Measurements from ENCODE around the gene PBX3.
"Not testable (repeated sequence)": the region's sequence is repeated elsewhere in the genome, so short reads cannot be mapped to it uniquely, and the experiment has no call there.

The PBX3 gene

DNA sequence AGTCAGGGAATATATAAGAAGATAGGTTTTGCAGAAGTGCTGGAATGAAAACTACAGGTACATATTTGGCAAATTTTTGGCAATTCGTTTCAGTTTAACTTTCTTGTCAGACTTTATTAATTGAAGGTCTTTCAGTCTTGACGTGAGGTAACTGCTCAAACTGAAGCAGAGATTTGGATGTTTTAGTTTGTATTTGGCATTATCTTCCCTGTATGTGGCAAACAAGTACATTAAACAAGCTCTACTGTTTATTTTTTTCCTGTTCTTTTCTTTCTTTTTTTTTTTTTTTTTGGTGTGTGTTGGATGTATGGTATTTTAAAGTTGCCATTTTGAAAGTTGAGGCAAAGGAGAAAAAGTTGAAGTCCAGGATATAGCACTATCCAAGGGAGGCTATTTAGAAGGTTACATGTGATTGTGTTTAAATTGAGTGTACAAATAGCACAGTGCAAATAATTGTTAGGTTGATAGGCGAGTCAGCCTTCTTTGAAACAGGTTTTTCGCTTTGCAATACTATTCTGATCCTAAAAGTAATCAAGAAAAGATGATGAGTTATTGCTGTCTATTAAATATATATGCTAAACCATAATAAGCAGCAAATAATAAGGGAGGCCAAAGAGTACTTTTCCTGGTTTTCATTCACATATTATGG is 2.2 kb downstream of the PBX3 start:
- no peak for DNase-seq (ENCODE audit: low spot score)

DNA sequence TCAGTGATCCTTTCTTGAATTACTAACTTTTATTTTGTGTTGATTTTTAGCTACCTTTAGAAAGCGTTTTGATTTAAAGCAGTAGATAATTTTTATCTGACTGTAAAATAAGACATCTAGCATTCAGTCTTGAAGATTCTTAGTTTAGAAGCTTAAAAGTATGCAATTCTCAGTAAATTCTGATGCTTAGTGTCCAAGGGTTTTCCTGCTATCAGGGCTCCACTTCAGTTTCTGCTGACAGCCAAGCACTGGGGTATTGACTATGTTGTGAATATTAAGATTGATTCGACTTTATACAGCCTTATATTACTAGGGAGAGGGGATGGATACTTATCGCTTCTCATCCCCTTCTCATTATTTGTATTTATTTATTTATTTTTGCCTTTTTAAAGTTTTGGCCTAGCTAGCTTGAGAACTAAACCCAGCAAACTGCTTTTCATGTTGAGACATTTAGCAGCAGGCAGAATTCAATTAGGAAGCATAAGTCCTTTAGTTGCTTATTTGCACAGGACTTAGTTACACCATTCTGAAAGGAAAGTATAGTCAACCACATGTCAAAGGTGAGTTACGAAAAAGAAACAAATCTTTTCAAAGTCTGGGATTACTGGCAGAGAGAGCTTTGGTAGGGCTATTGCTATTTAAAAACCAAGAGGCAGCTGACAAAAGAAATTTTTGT is 2.9 kb downstream of the PBX3 start:
- DNase-seq (ENCODE audit: low spot score) = no peak

DNA sequence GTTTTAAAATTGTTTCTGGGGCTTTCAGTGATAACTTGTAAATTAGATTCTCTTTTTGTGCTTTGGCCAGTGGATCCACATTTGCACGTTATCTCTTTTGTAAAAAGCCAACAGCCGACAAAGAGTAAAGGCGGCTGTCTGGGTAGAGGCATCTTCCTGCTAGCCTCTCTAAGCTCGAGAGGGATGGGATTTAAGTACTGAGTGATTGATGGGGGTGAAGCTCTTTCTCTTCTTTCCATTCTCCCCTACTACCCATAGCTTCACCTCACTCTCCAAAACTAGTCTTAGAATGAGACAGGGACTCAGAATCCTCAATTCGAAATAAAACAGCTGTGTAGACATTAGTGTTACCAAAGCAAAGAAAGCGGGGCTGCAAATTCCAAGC is 3.4 kb downstream of the PBX3 start:
- DNase-seq (ENCODE audit: low spot score) = no peak

DNA sequence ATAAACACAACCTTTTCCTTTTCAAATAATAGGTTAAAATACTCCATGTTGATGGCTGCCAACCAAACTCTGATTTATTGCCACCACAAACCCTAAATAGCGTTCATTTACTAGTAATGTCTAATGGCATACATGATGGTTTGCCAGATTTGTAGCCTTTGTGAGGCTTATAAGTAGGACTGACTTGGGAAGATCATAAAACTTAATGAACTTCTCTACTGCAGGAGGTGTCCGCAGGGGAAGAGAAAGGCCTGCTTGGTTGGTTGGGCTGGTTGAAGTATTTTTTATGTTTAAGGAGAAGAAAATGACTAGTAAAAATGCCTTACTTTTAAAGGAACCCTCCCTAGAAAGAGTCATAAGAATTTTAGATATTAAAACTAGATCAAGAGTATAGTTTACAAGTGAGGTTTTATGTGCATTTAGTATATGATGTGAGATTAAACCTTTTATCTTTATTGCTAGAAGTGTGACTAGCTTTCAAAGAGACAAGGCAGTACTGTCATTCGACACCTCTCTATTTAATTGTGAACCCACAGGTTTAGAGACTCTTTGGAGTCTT is 5.0 kb downstream of the PBX3 start:
- DNase-seq (ENCODE audit: low spot score) = no peak

DNA sequence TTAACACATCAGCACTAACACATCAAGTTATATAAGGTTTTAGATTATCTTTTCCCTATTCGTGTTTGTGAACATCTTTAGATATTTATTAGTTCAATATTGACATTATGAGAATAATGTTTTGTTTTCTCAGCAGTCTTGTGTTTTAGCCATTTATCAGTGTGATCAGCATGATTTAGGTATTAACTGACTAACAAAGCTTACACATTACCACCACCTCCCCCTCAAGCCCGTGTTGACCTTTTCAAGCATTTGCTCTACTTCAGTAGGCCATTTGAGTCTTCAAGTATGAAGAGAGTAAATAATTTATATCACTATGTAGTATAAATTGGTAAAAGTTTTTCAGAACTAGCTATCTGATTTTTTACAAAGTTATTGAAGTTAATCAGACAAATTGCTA is 6.9 kb downstream of the PBX3 start:
- no peak for DNase-seq (ENCODE audit: low spot score)

DNA sequence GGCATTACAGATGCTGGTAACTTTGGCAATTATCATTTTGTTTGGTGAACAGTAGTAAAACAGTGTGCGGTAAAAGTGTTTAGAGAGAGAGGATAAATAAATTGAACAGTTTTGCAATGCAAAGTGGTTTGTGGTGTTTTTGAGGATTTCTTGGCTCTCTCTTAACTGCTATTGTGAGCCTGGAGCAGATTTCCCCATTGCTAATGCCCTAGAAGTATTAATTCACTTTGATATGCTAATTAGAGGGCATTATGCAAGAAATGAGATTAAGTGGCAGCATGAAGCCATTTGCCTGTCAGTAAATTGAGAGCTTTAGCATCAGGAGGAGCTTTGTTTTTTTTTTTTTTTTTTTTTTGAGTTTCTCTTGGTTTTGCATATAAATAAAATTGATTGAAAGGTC is 8.2 kb downstream of the PBX3 start:
- no peak for DNase-seq (ENCODE audit: low spot score)

DNA sequence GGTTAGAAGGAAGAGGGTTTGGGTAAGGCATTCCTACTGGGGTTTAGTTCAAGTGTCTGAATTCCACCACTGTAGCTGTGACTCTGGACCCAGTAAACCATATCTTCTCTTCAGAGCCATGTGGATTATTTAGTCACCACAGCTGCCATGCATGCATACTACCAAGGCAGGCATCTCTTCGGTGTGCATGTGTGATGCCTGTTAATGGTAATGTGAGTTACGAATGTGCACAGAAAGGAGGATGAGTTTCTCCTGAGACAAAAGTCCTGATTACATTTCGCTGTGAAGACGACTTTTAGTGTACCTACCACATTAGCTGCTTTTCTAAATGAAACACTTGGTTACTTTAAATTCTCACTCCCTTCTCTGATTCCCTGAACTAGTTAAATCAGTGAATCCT is 9.3 kb downstream of the PBX3 start:
- DNase-seq (ENCODE audit: low spot score) = no peak

DNA sequence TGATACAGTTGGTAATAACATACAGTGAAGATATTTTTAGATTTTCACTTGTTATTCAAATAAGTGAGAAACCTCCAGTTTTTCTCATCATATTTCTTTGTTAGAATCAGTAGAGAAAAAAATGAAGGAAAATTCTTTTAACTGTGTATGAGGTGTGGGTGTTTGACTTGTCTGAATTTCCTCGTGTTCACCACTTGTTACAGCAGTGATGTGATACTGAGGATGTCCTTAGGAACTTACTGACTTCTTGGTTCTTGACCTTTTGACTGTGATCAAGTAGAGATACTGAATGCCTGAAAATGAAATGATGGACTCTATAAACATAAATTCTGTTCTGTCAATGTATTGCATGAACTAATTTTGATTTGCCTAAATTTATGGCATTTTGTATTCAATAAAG is 10.7 kb downstream of the PBX3 start:
- DNase-seq (ENCODE audit: low spot score) = no peak

DNA sequence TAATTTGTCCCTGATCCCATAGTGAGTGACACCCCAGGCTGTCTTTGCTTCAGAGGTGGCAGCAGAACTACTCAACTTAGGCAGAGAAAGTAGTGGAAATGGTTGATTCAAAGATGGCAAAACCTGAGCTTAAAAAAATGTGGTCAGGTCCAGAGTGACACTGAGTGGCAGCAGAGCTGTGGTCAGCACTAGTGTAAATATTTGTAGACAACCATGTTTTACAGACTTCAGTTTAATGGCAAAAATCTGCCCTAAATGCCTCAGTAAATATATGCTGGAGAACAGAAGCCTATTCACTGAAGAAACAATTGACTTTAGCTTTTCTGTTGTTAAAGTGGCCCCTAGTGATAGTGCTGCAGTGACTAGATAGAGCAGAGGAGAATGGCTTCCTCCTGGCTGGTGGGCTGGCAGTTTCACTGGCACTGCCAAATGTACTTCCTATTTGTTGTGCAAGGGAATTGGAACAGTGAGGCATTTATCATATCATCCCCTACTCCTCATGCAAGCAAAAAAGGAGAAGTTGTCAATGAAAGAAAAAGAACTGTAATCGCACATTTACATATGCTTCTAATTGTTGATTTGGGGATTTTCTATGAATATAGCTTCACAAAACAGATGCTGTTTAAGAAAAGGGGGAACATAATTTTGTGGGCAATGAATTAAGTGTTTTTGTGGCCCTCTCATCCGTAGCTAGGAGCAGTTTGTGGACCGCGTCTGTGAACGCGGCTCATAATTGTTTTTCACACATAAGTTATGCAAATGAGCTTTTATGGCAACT is 12.0 kb downstream of the PBX3 start:
- peak; percentile 42 for DNase-seq (ENCODE audit: low spot score)

DNA sequence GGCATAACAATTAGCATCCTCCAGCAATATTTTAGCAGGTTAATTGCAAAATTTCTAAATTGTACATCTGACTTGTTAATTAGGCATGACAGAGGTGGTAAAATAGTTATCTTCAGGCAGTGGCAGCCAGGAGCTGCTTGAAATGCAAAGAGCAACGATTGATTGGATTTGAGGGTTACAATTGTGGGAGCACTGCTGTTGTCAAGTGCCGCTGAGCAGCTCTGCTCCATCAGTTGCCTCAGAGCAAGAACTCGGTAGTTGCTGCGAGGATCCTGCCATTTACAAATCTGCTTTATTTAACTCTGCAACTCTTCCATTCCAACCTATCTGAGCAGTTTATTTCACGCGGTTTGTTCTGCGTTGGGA is 12.6 kb downstream of the PBX3 start:
- DNase-seq (ENCODE audit: low spot score) = no peak

DNA sequence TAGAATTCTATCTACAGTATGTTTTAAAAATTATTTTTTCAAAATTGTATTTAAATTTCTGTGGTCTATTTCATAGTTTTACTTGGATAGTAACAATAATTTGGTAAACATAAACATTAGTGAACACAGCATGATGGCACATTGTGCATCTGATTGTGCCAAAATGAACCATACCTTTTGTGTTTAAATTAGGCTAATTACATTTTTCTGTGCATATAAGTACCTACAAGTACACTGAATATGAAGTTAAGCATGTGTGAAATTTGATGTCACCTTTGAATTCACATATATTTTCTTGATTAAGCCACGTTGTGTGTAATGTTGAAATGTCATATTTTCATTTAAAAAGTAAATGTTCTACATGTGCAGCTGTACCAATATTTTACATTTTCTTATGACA is 13.4 kb downstream of the PBX3 start:
- DNase-seq (ENCODE audit: low spot score) = no peak

DNA sequence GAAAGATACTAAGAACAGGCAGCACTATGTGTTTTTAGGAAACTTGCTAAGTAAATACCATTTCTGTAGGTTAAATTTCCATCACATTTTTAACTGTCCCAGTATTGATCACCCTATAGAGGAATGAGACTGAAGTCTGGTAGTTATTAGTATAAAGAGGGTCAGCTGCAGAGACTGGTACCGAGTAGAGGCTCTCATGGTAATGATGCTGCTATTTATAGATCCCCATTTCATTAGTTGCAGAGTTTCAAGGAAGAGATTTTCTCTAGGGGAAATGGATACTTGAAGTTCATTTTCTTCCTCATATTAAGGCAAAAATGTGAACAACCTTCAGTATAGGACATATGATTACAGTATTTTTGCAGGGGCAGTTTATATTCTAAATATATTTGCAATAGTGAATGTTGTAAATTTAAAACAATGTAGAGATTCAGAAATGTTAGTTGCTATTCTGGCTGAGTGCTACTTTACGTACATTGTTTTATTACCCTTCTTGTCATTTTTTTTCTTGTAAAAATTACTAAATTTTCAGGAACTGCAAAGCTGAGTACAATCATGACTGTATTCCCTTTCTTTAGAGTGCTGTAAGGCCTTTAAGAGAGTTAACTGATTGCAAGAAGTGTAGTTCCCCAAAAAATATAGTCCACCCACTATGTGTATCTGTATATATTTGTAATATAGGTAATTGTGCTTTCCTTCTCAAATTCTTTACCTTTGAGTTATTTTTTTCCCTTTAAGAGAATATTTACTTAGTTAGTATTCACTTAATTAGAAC is 14.7 kb downstream of the PBX3 start:
- no peak for DNase-seq (ENCODE audit: low spot score)

DNA sequence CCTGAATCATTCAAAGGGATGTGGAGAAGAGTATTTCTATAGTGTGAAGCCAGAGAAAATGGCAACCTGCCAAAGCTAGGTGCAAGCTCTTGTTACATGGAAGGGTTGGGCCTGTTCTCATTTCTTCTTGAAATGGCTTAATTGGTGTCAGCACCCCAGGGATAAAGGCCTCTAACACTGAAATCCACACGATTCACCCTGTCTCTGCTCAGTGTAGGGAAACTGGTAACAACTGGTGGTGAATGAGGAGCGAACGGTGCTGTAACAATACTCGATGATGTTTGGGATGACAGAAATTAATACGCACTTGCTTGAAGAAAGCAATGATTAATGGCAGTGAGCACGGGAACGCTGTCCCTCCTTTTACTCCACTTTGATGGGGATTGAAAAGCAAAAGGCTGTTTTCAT is 16.2 kb downstream of the PBX3 start:
- no peak for DNase-seq (ENCODE audit: low spot score)

DNA sequence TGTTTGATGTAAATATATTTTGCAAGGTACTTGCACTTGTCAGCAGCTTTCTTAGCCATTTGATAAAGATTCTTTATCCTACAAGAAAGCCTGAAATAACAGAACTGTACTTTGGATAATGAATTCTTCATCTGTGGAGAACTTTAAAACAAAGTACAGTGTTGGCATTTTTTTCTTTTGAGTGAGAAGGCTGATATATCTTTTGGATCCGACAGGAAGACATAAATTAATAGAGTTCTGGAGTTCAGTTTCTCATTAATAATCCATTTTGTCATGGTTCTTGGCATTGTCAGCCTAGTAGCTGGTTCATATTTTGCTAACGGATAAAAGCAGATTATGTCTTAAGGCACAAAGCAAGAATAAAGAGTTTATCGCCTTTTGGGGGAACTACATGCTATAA is 17.0 kb downstream of the PBX3 start:
- no peak for DNase-seq (ENCODE audit: low spot score)

DNA sequence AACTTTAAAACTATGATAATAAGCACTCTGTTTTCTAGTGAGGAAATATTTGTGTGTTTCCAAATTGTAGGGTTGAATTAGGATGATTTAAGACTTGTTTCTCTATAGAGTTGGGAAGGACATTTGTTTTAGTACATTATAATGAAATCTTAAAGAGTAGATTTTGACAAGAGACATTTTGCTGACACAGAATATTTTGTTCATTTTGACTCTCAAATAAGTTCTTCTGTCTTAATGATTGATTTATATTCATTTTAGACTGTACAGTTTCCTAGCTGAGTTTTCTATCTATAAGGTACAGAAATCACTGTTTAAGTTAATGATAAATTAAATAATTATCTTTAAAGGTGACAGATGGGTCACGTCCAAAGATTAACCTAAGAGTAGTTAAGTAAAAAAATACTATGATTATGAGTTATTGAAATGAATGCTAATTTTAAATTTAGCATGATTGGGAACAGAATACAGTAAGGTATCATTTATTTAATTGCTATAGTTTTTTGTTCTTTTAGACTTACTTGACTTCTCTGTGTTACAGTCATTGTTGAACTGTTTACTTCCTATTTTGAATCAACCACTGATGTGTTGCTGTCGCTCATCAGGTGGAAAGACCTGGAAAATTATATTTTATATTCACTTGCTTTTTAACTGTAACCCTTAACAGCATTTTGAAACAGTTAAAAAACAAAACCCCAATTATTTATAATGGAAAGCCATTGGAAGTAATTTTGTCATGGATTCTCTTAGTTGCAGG is 19.5 kb downstream of the PBX3 start:
- DNase-seq (ENCODE audit: low spot score) = no peak

DNA sequence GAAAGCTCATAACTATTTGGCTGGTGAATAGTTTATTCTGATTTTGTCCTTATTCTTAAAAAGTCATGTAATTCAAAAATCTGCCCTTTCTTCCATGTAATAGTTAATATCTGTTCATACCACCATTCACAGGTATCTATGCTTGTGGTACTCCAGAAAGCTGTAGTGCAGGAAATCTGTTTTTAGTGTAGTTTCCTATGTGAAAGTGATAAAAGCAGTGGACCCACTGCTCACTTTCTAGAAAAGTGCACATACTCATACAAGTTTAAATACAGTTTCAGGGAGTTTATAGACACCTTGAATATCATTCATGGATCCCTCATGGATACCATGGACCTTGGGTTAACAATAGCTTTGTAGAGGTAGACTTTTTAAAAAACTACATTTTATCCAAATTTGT is 20.2 kb downstream of the PBX3 start:
- DNase-seq (ENCODE audit: low spot score) = no peak

DNA sequence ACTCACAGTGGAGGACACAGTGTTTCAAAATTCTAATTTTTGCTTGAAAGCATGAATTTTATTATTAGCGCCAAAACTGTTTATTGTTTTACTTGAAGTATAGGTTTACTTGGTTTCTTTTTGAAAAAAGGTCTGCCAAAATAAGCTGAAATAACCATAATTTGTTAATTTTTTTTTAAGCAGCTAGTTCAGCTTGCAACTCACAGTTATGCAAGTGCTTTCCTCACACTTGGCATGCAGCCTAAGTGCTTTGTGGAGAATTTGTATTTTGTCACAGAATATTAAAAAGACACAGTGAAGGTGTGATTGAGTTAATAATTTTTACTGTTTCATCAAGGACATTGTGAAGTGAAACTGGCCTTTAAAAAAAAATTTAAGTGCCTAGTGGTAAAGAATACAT is 21.6 kb downstream of the PBX3 start:
- no peak for DNase-seq (ENCODE audit: low spot score)

DNA sequence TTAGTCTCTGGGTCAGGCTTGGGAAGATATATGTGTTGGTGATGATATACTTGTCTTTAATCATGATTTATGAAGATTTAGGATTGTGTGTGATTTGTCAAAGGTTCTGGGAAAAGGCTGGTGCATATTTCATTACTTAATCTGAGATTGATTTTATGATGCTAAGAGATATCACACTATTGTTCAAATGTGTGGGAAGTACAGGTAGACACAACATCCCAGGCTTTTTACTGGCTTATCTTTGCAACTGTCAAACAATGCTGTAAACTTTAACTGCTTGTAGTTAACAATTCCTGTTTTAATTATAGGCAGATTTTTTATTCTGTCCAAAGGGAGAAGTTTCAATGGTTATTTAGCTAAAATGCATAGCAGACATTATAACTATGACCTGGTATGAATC is 23.9 kb downstream of the PBX3 start:
- DNase-seq (ENCODE audit: low spot score) = no peak

DNA sequence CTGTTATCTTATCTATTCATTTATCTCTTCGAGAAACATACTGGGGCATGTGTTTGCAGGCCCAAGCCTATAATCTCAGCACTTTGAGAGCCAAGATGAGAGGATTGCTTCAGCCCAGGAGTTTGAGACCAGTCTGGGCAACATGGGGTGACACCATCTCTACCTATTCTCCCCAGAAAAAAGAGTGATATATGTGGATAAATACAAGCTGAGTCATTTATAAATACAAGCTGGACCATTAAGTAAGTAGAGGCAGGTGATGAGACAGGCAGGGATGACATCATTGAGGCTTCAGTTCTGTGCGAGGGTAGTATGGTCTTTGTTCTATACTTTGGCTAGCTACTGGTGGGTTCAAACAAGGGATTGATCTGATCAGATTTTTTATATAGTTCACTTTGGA is 25.6 kb downstream of the PBX3 start:
- no peak for DNase-seq (ENCODE audit: low spot score)

DNA sequence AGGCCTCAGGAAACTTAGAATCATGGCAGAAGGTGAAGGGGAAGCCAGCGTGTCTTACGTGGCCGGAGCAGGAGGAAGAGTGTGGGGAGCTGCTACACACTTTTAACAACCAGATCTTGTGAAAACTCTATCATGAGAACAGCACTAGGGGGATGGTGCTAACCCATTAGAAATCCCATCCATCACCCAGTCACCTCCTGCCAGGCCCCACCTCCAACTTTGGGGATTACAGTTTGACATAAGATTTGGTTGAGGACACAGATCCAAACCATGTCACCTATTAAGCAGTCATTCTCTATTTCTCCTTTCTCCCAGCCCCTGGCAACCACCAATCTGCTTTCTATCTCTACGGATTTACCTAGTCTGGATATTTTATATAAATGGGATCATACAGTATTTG is 26.9 kb downstream of the PBX3 start:
- no peak for DNase-seq (ENCODE audit: low spot score)

DNA sequence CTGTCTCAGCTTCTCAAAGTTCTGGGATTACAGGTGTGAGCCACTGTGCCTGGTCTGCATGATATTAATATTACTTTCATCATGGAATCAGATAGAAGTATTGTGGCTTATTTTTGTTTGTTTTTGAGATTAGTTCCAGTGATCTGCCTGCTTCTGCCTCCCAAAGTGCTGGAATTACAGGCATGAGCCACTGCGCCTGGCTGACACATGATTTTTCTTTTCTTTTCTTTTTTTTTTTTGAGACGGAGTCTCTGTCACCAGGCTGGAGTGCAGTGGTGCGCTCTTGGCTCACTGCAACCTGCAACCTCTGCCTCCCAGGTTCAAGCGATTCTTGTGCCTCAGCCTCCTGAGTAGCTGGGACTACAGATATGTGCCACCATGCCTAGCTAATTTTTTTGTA is 29.6 kb downstream of the PBX3 start:
- not testable (repeated sequence) for DNase-seq (ENCODE audit: low spot score)

Measured in COLO829 (cell line).